ENCODE data around the gene NKX6-1.
A peak's percentile ranks its signal among the peaks of the same experiment; 100 is the strongest.

NKX6-1 gene

DNA sequence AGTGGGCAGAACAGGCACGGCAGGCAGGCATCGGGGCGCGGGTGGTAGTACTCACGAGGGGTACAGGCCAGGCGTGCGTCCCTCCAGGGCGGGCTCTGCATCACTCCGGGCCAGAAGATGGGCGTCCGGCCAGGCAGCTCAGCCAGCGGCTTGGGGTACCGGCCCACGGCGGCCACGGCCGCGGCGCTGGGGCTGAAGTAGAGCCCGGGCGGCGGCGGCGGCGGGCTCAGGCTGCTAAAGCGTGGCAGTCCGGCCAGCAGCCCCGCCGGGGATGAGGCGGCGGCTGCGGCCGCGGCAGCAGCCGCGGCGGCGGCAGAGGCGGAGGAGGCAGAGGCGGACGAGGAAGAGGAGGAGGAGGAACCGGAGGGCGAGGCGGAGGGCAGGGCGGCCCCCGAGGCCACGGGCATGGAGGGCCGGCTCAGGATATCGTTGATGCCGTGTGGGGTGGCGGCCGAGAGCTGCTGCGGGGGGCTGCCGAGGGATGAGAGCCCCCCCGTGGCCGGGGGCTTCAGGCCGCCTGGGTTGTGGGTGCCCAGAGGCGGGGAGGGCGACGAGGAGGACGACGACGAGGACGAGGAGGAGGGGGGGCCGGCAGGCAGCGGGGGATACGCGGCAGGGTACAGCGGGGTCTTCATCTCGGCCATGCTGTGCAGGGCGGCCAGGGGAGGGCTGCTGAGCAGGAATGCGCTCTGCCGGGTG lies 1.4 kb downstream of the NKX6-1 start:
- DNase-seq, result no peak

GRCh38 chr4:84496706-84497503 lies 2.2 kb downstream of the NKX6-1 start:
- DNase-seq, result no peak

DNA sequence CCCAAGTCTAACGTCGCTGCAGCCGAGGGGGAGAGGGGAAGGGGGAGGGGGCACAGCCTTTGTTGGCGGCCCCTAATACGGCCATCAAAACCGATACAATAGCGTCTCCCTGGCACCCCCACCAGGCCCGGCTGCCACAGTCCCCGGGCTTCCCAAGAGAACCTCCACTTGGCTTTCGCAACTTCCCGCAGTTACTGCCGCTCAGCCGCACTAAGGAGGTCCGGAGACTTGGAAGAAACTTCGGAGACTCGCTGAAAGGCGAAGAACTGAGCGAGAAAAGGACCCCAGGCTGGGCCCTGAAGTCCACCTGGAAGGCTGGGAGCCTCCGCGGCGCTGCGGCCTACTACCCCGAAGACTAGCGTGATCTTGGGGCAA lies 2.8 kb downstream of the NKX6-1 start:
- no peak for DNase-seq

GRCh38 chr4:84495794-84496261 lies 3.3 kb downstream of the NKX6-1 start:
- DNase-seq, result no peak

DNA sequence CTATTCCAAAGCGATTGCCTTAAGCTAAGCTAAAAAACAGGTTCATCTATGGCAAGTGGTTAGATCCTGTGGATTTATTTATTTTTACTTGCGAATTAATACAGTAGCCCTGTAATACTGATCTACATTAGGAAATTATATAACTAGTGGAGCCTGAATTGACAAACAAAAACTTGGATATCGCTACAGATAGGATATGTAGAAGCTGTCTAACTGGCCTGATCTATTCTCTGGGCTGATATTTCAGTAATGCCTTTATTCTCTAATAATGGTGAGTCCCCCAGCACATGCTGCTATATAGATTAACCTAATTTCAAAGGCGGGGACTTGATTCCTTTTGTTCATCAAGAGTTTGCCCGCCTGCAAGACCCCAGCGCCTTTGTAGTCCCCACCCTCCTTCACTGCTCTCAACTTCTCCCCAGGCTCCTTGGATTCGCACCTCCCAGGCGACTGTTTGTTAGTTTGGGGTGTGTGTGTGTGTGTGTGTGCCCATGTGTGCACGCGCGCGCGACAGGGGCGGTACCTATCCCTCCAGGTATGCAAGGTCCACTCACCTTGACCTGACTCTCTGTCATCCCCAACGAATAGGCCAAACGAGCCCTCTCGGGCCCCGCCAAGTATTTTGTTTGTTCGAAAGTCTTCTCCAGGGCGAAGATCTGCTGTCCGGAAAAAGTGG lies 3.8 kb downstream of the NKX6-1 start:
- DNase-seq, result no peak

DNA sequence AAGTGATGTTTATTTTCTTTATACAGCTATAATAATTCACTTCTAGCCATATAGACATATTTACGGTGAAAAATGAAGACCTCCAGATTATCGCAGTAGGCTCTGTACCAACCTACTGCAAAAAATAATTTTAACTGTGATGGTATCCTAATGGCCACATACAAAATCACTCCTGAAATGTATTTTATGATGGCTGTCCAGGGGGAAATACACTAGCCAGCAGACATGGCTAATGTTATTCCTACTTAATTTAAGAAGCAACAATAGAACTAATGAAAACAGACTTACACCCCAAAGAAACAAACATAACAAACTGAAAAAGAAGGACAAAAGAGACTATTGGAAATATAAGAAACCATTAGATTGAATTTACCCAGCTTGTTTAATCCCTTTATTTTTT lies 4.6 kb downstream of the NKX6-1 start:
- DNase-seq, result no peak

DNA sequence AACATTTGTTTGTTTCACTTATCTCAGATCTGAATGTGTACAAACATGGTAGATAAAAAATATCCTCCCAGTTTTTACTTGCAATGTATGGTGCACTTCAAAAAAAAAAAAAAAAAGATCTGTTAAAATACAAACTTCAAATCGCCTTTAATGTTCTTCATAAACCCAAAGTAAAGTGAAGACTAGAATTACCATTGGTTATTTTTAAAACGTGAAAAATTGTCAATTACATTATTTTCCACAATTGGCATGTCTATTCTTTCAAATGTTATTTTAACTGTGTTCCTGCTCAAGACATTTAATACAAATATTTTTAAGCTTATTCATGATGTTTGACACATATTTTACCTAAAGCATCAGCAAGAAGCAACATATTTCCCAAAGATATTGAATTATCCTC lies 5.0 kb downstream of the NKX6-1 start:
- DNase-seq, result no peak

- peak; percentile 15 for DNase-seq
Observed at GRCh38 chr4:84493092-84493850, 5.8 kb downstream of the NKX6-1 start.

DNA sequence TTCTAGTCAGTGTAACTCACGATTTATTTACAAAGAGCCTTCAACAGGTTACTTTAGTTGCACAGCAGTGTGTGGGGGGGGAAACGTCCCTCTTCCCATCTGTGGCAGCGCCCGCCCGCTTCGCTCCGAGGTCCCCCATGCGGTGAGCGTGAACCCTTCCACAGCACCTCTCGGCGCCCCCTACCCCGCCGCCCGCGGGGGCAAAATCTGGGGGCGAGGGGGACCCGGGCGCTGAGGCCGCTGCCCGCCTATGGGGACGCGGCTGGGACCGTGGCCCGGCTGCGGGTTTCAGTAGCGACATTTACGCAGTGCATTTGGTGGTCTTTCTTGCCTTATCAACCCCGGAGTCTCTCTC lies 6.4 kb downstream of the NKX6-1 start:
- no peak for DNase-seq

GRCh38 chr4:84492290-84492689 lies 6.8 kb downstream of the NKX6-1 start:
- no peak for DNase-seq

DNA sequence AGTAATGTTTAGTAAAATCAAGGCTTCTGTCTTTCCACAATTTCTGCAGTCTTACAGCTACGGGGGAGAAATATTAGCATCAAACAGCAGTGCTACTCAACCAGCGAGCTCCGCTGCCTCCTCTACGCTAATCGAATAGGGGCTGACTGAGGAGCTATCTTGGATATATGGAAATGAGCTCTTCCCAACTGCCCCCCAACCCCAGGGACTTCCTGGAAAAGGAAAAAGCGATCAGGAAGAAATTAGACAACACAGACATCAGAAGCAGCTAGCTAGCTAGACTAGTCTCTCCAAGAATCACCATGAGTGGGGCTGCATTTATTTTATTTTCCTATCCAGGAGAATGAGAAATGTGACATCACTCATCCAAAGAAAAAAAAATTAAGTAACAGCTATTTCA lies 7.6 kb downstream of the NKX6-1 start:
- no peak for DNase-seq

GRCh38 chr4:84490663-84491062 lies 8.4 kb downstream of the NKX6-1 start:
- no peak for DNase-seq

GRCh38 chr4:84484236-84484635 lies 14.9 kb downstream of the NKX6-1 start:
- DNase-seq, result no peak

DNA sequence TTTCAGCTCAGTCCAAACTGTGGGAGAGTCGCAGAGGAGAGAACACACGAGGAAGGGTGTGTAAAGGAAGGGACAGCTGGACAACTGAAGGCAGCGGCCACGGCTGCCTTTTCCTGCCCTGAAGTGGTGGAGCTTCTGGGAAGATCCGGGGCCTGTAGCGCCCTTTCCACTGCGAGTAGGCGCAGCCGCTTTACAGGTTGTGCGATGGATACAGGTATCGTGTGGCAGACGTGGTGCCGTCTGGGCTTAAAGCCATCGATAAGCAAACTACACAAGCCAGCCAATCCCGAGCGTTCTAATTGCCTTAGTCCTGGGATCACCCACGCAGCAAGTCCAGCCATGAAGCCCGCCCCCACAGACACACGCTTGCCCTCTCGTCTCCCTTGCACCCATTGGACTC lies 15.4 kb downstream of the NKX6-1 start:
- DNase-seq, result no peak

DNA sequence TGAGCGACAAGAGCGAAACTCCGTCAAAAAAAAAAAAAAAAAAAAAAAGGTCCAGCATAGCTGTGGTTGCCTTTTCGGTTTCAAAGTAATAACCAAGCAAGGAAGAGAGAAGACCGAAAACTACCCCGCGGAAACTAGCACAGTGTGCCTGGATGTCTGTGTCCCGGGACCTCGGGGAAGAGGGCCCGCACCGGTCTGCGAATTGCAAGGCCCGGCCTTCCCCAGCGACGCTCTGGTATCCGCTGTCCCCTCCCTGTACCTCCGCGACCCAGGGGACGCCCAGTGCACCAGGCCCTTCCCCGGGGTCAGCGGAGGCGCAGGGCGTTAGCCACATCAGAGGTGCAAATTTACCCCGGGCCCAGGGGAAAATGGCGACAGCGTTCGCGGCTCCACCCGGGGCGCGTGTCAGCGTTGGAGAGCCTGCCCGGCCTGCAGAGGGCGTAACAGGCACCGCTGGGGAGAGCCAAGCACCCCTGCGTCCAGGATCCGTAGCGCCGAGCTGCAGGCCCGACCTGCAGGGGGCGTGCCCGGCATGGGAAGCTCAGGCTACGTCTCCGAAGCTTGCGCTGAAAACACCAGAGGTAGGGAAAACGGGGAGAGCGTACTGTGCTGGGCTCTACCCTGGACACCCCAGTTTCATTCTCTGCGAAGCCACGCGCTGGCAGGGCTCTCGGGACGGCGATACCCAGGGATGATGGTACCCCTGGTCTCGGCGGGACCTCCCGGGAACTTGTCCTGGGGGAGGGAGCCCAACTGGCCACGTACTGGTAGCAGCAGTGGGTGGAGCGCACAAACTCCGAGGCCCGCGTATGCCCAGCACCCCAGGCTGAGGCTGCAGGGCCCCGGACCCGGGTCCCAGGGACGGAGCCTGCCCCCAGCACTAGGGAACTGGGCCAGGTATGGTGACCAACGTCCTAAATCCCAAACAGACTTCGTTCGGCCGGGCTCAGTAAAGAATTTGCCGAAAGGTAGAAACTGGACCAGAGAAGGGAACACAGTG lies 16.2 kb downstream of the NKX6-1 start:
- DNase-seq, result no peak

DNA sequence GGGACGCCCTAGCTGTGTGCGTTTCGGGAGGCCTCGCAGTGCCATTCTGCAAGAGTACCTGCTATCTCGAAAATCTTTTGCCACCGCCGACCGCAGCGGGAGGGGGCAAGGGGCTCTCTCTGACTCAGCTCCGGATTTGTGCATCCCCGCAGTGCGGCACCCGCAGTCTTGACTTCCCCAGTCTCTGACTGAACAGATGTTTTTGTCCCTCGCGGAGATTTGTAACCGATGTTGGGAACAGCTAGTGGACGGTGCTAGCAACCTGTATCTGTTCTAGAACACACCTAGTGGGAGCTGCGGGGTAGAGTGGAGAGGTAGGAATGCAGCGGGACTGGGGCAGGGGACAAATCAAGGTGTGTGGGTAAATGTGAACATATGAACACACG lies 17.2 kb downstream of the NKX6-1 start:
- DNase-seq, result no peak

GRCh38 chr4:84481077-84481859 lies 17.8 kb downstream of the NKX6-1 start:
- DNase-seq, result no peak

GRCh38 chr4:84480082-84480481 lies 19.0 kb downstream of the NKX6-1 start:
- DNase-seq, result no peak

DNA sequence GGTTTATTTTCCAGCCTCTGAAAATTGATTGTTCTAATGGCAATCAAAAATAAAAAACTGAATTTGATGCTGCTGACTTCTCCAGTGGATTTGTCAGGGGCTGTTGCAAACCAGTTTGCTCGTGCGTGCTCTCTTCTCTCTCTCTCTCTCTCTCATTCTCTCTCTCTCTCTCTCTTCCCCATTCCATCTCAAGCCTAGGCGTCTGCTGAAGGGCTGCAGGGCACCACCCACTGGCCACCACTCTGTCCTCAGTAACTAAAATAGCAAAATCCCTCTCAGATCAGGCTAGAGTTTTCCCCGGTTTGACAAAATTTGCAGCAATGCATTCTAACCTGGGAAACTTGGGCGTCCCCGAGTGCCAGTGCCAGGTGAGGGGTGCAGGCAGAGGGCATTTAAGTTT lies 19.4 kb downstream of the NKX6-1 start:
- DNase-seq, result no peak

- no peak for DNase-seq
Observed at GRCh38 chr4:84477738-84478137, 21.4 kb downstream of the NKX6-1 start.

- DNase-seq, result no peak
Observed at GRCh38 chr4:84474107-84474506, 25.0 kb downstream of the NKX6-1 start.

All from fibroblast of upper back skin (primary cell).